B cell (primary cell): Measurements from ENCODE around the gene PPARD. TPM values are rescaled to one million over a fixed set of nuclear protein-coding genes. Genes with fewer than 3 reads are reported as not detected.

Source experiments
- ATAC-seq: fragments of 200-7000 bp; cut with Tn5 transposase; one replicate; pipeline ENCODE4 v1.10.0; 2021; ENCODE audit warnings: low read depth, mild to moderate bottlenecking, moderate number of reproducible peaks, moderate library complexity
- CTCF ChIA-PET: fragments of 350-600 bp; sonication (Branson Sonifier 250); formaldehyde crosslinking; loops from one replicate; lab custom pipeline; 2021; ENCODE audit warnings: antibody characterized with exemption, inconsistent platforms; lab: Charles Lee
- POLR2A ChIA-PET: fragments of 350-600 bp; sonication (Branson Sonifier 250); formaldehyde crosslinking; loops from one replicate; lab custom pipeline; 2021; ENCODE audit warnings: antibody characterized with exemption; lab: Charles Lee
- DNase-seq: peaks from one replicate; pipeline ENCODE4 v3.0.0; 2013
- H2AFZ ChIP-seq: 2 replicates; pipeline ENCODE4 v1.6.1; 2012; ENCODE audit warnings: mild to moderate bottlenecking, low read depth, low read length; ENCODE audit not compliant: insufficient read depth, poor library complexity, severe bottlenecking
- H3K27ac ChIP-seq, 2 donors: 1 replicate in 1 of 2; 2 replicates in 1 of 2; pipeline ENCODE4 v1.5.1; 2012 to 2013; ENCODE audit warnings: low read length in 2 of 2, mild to moderate bottlenecking in 2 of 2, moderate library complexity in 1 of 2
- H3K27me3 ChIP-seq, 4 experiments: fragments of 200-600 bp in 1 of 4; sonication (generic) in 1 of 4; replicated peaks in 1 of 4; 1 replicate in 2 of 4; 2 replicates in 2 of 4; pipeline versions ENCODE4 v1.6.1 to v1.7.0; 2013 to 2016; ENCODE audit warnings: low read length in 3 of 4, mild to moderate bottlenecking in 2 of 4, mixed read lengths in 1 of 4, moderate library complexity in 1 of 4; ENCODE audit not compliant: insufficient read depth in 4 of 4, control insufficient read depth in 3 of 4; ENCODE audit errors: control extremely low read depth in 1 of 4
- H3K36me3 ChIP-seq, 2 experiments: replicated peaks in 1 of 2; 1 replicate in 1 of 2; 2 replicates in 1 of 2; pipeline versions ENCODE4 v1.6.1 to v1.7.1; 2013; ENCODE audit warnings: low read length in 1 of 2; ENCODE audit not compliant: insufficient read depth in 2 of 2, control insufficient read depth in 1 of 2; ENCODE audit errors: control extremely low read depth in 1 of 2, extremely low read depth in 1 of 2
- H3K4me1 ChIP-seq, 2 donors: fragments of 200-600 bp in 1 of 2; sonication (generic) in 1 of 2; 1 replicate in 1 of 2; 2 replicates in 1 of 2; pipeline versions ENCODE4 v1.5.1 to v1.6.1; 2013 to 2017; ENCODE audit warnings: low read length in 2 of 2; ENCODE audit not compliant: control insufficient read depth in 2 of 2, insufficient read depth in 2 of 2
- H3K4me2 ChIP-seq: replicated peaks from 2 replicates; pipeline ENCODE3; 2012; ENCODE audit warnings: mild to moderate bottlenecking, low read depth, low read length; ENCODE audit not compliant: poor library complexity, severe bottlenecking
- H3K4me3 ChIP-seq, 5 experiments: fragments of 200-600 bp in 1 of 5; sonication (generic) in 1 of 5; 1 replicate in 3 of 5; 2 replicates in 2 of 5; pipeline versions ENCODE4 v1.5.1 to v1.7.0; 2011 to 2016; ENCODE audit warnings: low read length in 4 of 5, mild to moderate bottlenecking in 4 of 5, low read depth in 2 of 5, control low read depth in 1 of 5, moderate library complexity in 1 of 5; ENCODE audit not compliant: insufficient read depth in 1 of 5; ENCODE audit errors: control extremely low read depth in 1 of 5, extremely low read depth in 1 of 5
- H3K79me2 ChIP-seq: fragments of 200-600 bp; sonication (generic); one replicate; pipeline ENCODE4 v1.6.0; 2016; ENCODE audit warnings: low read length; ENCODE audit not compliant: control insufficient read depth, insufficient read depth
- H3K9ac ChIP-seq: fragments of 200-600 bp; sonication (generic); 2 replicates; pipeline ENCODE4 v1.6.1; 2017; ENCODE audit warnings: mild to moderate bottlenecking, low read length, moderate library complexity
- H3K9me3 ChIP-seq, 3 donors: one replicate each; pipeline versions ENCODE4 v1.6.1 to v1.7.1; 2013; ENCODE audit warnings: low read length in 2 of 3; ENCODE audit not compliant: control insufficient read depth in 2 of 3, insufficient read depth in 1 of 3; ENCODE audit errors: control extremely low read depth in 1 of 3
- H4K20me1 ChIP-seq: 2 replicates; pipeline ENCODE4 v1.6.0; 2012; ENCODE audit warnings: mild to moderate bottlenecking, low read length; ENCODE audit not compliant: insufficient read depth, control insufficient read depth, poor library complexity, severe bottlenecking
- H3K27ac Mint-ChIP-seq: one replicate; pipeline ENCODE4 v1.8.0; 2021; ENCODE audit warnings: mixed read lengths
- H3K27me3 Mint-ChIP-seq: one replicate; pipeline ENCODE4 v1.8.0; 2021; ENCODE audit warnings: mixed read lengths
- H3K4me1 Mint-ChIP-seq: one replicate; pipeline ENCODE4 v1.8.0; 2021; ENCODE audit warnings: mixed read lengths
- H3K4me3 Mint-ChIP-seq: one replicate; pipeline ENCODE4 v1.8.0; 2021; ENCODE audit warnings: mixed read lengths
- H3K9me3 Mint-ChIP-seq: one replicate; pipeline ENCODE4 v1.8.0; 2022; ENCODE audit warnings: mixed read lengths; ENCODE audit not compliant: insufficient read depth
- CTCF ChIP-seq: fragments of 200-600 bp; IDR thresholded peaks from one replicate; pipeline ENCODE4 v1.8.0; 2022; ENCODE audit warnings: antibody characterized with exemption, mild to moderate bottlenecking
- EZH2 ChIP-seq: IDR thresholded peaks from 2 replicates; pipeline ENCODE4 v1.6.1; 2012; ENCODE audit warnings: borderline replicate concordance, low read depth, mild to moderate bottlenecking, moderate library complexity, low read length; ENCODE audit not compliant: insufficient read depth, poor library complexity, severe bottlenecking
- WGBS: methylation state at CpG from one replicate; pipeline ENCODE4 v1.1.5; 2013; ENCODE audit warnings: missing lambda C conversion rate; ENCODE audit not compliant: insufficient coverage; 5-methylcytosine and 5-hydroxymethylcytosine counted together
- intact Hi-C: fragments of 100-400 bp; cut with micrococcal nuclease; formaldehyde crosslinking; loops from one replicate; pipeline ENCODE4 v1.10.0; 2022
- polyA plus RNA-seq: library from polyadenylated mRNA; depleted of rRNA; stranded (reverse); fragments of >200 nt; gene quantifications from 2 replicates; pipeline ENCODE4 v1.2.3, GENCODE V29; 2012
- total RNA-seq, 2 donors: library from RNA; stranded (reverse); fragments of 120-200 nt in 1 of 2; gene quantifications; 1 replicate in 1 of 2; 2 replicates in 1 of 2; pipeline versions ENCODE4 v1.2.3 to v1.2.4, GENCODE V29; 2013 to 2022

PPARD gene
- total and polyA plus RNA-seq, 2 donors (not counting 1 experiment from before 2014, with no cell fraction given) = 37.9 to 38.9 TPM

GRCh38 chr6:35473075-35473849 lies 130.9 kb downstream of the PPARD start:
- 87% methylated on average over 5 of the region's 9 CpGs for WGBS
- H3K36me3 ChIP-seq = peaks cover 0 to 50% of the 10 kb centered on the region in 2 experiments
- H3K4me2 ChIP-seq = no peak overlapping the region

More at GRCh38 chr6:35473075-35473849, 130.9 kb downstream of the PPARD start:
- ChIA-PET CTCF (interaction anchor here (0.7 to 4.1 kb wide), 3 partner anchors 21 to 178 kb away, joined by 3 to 16 read pairs (median 5); partner anchors contain the start of gene FANCE), POLR2A (interaction anchor here (0.7 kb wide), 1 partner anchor 298 kb away, joined by 3 read pairs; no protein-coding TSS in a partner anchor)
- no peak overlapping the region for H3K27ac ChIP-seq
- H3K4me3 ChIP-seq = no peak overlapping the region
- H3K9ac ChIP-seq = no peak overlapping the region
- intact Hi-C loops = no loop called here
- DNase-seq = no peak
- H3K4me1 ChIP-seq = peaks cover 15 to 26% of the 10 kb centered on the region in 2 donors
- TF ChIP-seq EZH2 = no peak
- no peak for TF ChIP-seq CTCF
- no peaks in the 10 kb centered on the region for H3K27me3 ChIP-seq
- no peak for ATAC-seq
- H3K79me2 ChIP-seq = peaks cover 8% of the 10 kb centered on the region
- Mint-ChIP-seq H3K27me3 (no peaks in the 10 kb centered on the region), H3K27ac (peak overlapping the region; percentile 50), H3K9me3 (no peaks in the 10 kb centered on the region), H3K4me3 (no peak overlapping the region), H3K4me1 (peaks cover 32% of the 10 kb centered on the region)
- peaks cover 25% of the 10 kb centered on the region for H4K20me1 ChIP-seq
- H3K9me3 ChIP-seq = no peaks in the 10 kb centered on the region
- no peak overlapping the region for H2AFZ ChIP-seq
